Measurements from ENCODE around the gene TPK1. TPM values are rescaled to one million over a fixed set of nuclear protein-coding genes. Genes with fewer than 3 reads are reported as not detected.

TPK1 gene
- total RNA-seq, 1 donor, result 3.9 TPM

DNA sequence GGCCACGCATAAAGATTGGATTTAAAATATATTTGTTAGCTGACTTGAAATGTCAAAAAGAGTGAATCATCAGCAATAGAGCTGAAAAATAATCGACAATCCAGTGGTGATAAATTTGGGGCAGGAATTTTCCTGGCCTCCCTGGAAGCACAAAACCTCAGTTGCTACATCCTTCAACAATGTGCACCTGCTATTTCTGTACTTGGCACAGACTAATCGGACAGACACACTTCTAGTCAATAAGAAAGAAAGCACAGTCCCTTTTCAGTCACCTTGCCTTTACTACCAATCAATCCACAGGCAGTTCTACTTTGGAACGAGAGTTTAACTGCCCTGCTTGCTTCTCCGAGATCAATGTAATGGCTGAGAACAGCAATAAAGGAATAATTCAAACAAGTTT, 335.6 kb downstream of the TPK1 start:
- no peak overlapping the region for H3K4me3 ChIP-seq (ENCODE audit: low read depth, low read length)
- DNase-seq (ENCODE audit: low read depth), result no peak
- TF ChIP-seq, protein P1, sequence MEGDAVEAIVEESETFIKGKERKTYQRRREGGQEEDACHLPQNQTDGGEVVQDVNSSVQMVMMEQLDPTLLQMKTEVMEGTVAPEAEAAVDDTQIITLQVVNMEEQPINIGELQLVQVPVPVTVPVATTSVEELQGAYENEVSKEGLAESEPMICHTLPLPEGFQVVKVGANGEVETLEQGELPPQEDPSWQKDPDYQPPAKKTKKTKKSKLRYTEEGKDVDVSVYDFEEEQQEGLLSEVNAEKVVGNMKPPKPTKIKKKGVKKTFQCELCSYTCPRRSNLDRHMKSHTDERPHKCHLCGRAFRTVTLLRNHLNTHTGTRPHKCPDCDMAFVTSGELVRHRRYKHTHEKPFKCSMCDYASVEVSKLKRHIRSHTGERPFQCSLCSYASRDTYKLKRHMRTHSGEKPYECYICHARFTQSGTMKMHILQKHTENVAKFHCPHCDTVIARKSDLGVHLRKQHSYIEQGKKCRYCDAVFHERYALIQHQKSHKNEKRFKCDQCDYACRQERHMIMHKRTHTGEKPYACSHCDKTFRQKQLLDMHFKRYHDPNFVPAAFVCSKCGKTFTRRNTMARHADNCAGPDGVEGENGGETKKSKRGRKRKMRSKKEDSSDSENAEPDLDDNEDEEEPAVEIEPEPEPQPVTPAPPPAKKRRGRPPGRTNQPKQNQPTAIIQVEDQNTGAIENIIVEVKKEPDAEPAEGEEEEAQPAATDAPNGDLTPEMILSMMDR (IDR thresholded peaks at IDR 0.05; ENCODE audit: insufficient read depth, low read depth, low read length), result no peak

GRCh38 chr7:144497282-144497681, 338.6 kb downstream of the TPK1 start:
- TF ChIP-seq, protein P1 (IDR thresholded peaks at IDR 0.05; ENCODE audit: insufficient read depth, low read depth, low read length), result no peak
- DNase-seq (ENCODE audit: low read depth), result no peak
- no peak overlapping the region for H3K4me3 ChIP-seq (ENCODE audit: low read depth, low read length)

GRCh38 chr7:144494355-144494754, 341.5 kb downstream of the TPK1 start:
- H3K4me3 ChIP-seq (ENCODE audit: low read depth, low read length), result no peak overlapping the region
- TF ChIP-seq, protein P1 (IDR thresholded peaks at IDR 0.05; ENCODE audit: insufficient read depth, low read depth, low read length), result no peak
- no peak for DNase-seq (ENCODE audit: low read depth)

- no peak for DNase-seq (ENCODE audit: low read depth)
- TF ChIP-seq, protein P1 (IDR thresholded peaks at IDR 0.05; ENCODE audit: insufficient read depth, low read depth, low read length), result no peak
- H3K4me3 ChIP-seq (ENCODE audit: low read depth, low read length), result no peak overlapping the region
These were observed 346.3 kb downstream of the TPK1 start for GRCh38 chr7:144489504-144489903.

GRCh38 chr7:144488977-144489376, 346.9 kb downstream of the TPK1 start:
- TF ChIP-seq, protein P1 (IDR thresholded peaks at IDR 0.05; ENCODE audit: insufficient read depth, low read depth, low read length), result no peak
- H3K4me3 ChIP-seq (ENCODE audit: low read depth, low read length), result no peak overlapping the region
- no peak for DNase-seq (ENCODE audit: low read depth)

GRCh38 chr7:144487901-144488300, 348.0 kb downstream of the TPK1 start:
- no peak overlapping the region for H3K4me3 ChIP-seq (ENCODE audit: low read depth, low read length)
- TF ChIP-seq, protein P1 (IDR thresholded peaks at IDR 0.05; ENCODE audit: insufficient read depth, low read depth, low read length), result no peak
- DNase-seq (ENCODE audit: low read depth), result no peak

DNA sequence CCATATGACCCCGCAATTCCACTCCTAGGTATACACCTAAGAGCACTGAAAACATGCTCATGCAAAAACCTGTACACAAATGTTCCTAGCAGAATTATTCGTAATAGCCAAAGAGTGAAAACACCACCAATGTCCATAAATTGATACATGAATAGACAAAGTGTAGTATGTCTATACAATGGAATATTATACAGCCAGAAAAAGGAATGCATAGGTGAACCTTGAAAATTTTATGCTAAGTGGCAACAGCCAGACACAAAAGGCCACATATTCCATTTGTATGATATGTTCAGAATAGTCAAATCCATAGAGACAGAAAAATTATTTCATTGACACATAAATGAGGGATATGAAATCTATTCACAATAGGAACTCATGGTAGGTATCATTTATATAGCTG, 351.4 kb downstream of the TPK1 start:
- TF ChIP-seq, protein P1 (IDR thresholded peaks at IDR 0.05; ENCODE audit: insufficient read depth, low read depth, low read length), result no peak
- DNase-seq (ENCODE audit: low read depth), result no peak
- no peak overlapping the region for H3K4me3 ChIP-seq (ENCODE audit: low read depth, low read length)
